SK-N-MC (cell line): ENCODE measurements around the gene CORIN.

Experiments
- EZH2 ChIP-seq: fragments of 200-600 bp; sonication (generic); IDR thresholded peaks from one replicate; pipeline ENCODE4 v1.6.1; 2017; ENCODE audit warnings: antibody characterized with exemption
- FOXP2 ChIP-seq: optimal IDR thresholded peaks from 2 replicates; pipeline ENCODE3; 2011; ENCODE audit warnings: mild to moderate bottlenecking, moderate library complexity; ENCODE audit not compliant: insufficient read depth; ENCODE audit errors: extremely low read length, control extremely low read depth
- POLR2AphosphoS5 ChIP-seq: IDR thresholded peaks from 2 replicates; pipeline ENCODE4 v1.6.1; 2012; ENCODE audit warnings: mild to moderate bottlenecking, low read depth, low read length, borderline replicate concordance

- TF ChIP-seq EZH2 = no peak
- TF ChIP-seq POLR2AphosphoS5 = no peak
- TF ChIP-seq FOXP2 = no peak
Observed at GRCh38 chr4:47672696-47673095, 165.2 kb downstream of the CORIN start.
